ENCODE results near the gene SLIT3.

- TF ChIP-seq REST (IDR thresholded peaks at IDR 0.05; ENCODE audit: insufficient replicate concordance, low read depth) (no peak), POLR2AphosphoS5 (IDR thresholded peaks at IDR 0.05; ENCODE audit: low read depth) (no peak), CTCF (IDR thresholded peaks at IDR 0.05; ENCODE audit: insufficient read depth, low read length) (no peak), GABPA (IDR thresholded peaks at IDR 0.05; ENCODE audit: low read depth) (no peak)
Measured at GRCh38 chr5:169347786-169348185, 46.8 kb upstream of the SLIT3 start.
